ENCODE measurements around the gene OR8B8.
"Not testable (repeated sequence)": the region's sequence is repeated elsewhere in the genome, so short reads cannot be mapped to it uniquely, and the experiment has no call there.

OR8B8 gene, protein sequence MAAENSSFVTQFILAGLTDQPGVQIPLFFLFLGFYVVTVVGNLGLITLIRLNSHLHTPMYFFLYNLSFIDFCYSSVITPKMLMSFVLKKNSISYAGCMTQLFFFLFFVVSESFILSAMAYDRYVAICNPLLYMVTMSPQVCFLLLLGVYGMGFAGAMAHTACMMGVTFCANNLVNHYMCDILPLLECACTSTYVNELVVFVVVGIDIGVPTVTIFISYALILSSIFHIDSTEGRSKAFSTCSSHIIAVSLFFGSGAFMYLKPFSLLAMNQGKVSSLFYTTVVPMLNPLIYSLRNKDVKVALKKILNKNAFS

DNA sequence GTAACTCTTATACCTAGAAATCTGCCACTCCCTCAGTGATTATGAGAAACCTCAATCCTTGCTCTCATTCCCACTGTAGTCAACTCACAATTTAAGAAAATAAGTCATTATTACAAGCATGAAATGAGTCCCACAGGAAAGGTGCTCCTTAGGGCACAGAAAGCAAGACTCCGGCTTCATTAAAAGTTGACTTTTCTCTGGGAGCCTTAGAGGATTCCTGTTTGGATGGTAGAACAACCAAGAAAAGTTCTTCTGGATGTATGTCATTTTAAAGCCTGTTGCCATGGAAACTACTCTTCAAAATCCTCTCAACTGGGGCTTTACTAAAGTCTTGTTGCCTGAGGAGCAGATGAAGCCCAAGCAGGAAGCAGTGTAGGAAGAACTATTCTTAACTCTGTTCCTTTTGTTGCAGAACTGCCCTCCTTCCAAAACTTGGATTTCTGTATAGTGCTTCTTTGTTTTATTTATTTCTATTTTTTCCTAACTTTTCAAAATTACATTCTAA lies at the start of gene OR8B8:
TSS of gene OR8B8 (minus strand) at position 51 of the 505 bp plus-strand sequence. CDS start 4,611 bp downstream, outside the sequence.
- no peak for DNase-seq

DNA sequence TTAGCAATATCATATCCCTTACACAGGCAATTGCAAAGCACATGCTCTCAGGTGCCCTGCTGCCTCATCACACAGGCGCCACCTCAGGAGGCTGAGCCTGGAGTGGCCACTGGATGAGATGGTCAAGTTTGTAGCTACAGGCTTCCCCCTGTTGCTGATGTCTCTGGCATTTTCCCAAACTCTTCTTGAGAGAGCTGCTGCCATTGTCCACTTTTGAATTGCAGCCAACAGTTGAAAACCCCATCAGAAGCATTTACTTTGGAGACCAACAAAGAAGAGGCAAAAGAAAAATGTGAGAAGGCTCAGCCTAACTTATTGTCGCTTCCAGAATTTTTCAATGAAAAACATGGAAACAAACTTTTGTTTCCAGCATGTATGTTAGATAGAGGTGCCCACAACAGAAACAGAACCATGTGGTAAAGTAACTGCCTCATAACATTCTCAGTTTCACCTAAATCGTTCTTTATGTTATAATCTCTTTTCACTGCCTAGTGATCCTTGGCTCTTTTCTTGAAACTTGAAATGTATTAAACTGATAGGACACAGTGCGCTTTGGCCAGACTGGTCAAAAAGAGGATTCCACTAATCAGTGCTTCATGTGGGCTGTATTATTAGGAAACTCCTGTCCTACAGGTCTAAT lies 47.6 kb upstream of the OR8B8 start:
- DNase-seq = no peak

DNA sequence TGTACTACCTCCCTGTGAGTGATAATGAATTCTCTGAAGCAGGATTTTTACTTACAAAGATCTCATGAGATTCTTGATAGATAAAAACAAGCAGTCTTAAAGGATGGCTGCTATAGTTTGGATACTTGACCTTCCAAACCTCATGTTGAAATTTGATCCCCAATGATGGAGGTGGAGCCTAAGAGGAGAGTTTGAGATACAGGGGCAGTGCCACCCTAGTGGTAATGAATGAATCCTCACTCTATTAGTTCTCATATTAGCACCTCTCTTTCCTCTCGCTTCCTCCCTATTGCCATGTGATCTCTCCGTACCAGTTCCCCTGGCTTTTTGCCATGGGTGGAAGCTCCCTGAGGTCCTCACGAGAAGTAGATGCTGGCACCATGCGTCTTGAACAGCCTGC lies 37.9 kb upstream of the OR8B8 start:
- no peak for DNase-seq

DNA sequence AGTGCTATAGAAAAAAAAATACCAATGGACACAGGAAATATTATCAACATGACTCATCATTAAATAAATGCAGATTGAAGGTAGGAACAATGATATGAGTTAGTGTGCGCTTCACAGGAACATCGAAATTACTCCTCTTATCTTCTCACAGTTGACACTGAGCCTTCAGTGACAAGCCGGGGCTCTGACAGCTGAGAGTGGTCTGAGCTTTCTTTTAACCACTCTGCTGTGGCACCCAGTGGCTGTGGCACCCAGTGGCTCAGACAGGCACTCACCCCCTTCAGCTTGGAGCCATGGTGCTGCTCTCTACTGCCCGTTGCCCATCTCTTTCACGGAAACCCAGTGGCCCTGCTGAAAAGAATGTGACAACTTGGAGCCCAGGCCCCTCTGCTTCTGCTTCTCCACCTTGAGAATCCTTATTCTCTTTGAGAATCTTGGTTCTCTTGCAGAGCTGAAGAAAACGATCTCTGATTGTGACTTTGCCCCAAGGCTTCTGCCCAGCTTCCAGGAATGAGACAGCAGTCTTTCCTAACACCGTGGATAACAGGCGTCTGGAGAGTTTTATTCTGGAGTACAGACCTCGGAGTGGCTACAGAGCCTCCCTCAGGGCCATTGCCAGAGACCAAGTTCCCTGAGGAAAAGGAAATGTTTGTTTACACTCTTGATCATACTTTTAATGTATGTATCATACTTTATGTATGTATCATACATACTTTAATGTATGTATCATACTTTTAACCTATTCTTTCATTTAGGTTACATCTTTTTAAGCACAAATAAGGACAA lies 37.1 kb upstream of the OR8B8 start:
- no peak for DNase-seq

DNA sequence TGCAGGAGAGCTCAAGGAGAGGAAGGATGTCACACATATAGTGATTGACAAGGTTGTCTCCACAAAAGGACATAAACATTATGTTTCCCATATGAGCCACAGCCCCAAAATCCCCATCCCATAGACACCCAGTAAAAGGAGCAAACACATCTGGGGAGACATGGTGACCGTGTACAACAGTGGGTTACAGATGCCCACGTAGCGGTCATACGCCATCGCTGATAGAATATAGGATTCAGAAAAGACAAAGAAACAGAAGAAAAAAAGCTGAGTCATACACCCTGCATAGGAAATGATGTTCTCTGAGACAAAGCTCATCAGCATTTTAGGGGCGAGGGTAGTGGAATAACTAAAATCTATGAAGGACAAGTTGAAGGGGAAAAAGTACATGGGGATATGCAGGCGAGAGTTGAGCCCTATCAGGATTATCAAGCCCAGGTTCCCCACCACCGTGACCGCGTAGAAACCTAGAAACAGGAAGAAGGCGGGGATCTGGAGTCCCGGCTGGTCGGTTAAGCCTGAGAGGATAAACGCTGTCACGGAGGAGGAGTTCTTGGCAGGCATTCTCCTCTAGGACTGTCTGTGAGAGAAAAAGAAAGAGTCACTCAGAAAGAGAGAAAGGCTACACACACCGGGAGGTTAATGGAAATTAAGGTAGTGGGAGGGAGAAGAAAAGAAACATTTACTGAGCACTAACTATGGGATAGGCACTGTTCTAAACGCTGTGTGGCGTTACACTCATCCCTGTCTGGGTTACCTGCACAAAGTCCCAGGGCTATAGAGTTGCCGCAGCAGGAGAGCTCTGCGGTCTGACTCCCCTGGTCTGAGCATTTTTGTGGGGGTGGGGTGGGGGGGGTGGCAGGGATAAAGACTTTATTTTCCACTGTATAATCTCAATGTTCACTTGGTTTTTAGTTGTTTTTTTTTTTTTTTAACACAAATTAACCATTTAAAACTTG lies 36.1 kb upstream of the OR8B8 start:
- DNase-seq = peak in 1 of 2 experiments; percentile 39

DNA sequence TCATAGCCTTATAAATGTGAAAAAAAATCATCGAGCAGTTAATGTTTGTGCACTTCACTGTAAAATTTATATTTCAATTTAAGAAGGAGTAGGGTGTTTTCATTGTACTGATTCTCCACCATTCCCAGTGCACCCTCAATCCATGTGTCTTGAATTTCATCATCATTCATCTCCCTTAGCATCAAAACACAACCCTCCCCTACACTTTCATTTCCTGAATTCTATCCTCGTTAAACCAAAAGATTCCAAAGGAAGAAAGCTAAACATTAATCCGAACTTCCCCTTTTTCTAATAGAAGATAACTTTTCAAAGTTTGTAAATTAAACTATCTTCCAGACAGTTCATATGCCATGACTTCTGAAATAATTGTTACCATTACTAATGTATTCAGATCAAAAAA lies 34.1 kb upstream of the OR8B8 start:
- DNase-seq = no peak

DNA sequence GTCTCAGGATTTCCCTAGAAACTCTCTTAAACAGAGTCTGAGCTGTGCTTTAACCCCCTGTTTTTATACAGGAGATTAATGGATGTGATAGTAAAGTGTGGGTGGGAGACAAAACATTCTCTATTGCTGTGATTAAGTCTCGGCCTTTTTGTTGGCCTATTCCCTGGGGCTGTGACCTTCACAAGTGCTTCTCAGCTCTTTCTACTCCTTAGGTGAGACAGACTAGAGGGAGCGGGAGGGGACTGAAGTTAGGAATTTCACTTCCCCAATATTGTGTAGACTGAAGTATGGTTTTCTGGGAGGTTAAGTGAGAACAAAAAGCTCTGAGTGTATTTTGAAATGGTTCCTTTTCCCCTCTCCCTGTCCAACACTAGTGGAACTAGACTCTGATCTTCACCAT lies 29.8 kb upstream of the OR8B8 start:
- DNase-seq = no peak

DNA sequence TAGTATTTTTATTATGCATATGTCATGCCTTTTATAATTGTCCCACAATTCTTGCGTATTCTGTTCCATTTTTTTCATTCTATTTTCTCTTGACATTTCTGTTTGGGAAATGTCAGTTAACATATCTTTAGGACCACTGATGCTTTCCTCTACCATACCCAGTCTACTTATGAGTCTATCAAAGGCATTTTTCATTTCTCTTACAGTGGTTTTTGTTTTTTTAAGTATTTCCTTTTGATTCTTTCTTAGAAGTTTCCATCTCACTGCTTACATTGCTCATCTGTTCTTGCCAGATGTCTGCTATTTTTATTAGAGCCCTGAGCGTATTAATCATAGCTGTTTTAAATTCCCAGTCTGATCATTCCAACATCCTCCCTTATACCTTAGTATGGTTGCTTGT lies 29.3 kb upstream of the OR8B8 start:
- DNase-seq = no peak

DNA sequence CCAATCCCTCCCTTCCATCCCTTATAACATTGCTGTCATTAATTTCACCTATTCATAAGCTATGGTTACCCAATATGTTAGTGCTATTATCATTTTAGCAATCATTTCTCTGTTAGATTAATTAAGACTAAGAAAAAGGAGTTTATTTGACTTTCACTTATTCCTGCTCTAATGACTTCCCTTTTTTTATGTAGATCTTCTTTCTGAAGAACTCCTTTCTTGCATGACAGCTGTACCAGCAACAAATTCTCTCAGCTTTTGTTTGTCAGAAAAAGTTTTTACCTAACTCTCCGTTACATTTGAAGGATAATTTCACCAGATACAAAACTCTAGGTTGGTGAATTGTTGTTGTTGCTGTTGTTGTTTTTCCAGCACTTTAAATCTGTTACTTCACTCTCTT lies 28.6 kb upstream of the OR8B8 start:
- DNase-seq = no peak

DNA sequence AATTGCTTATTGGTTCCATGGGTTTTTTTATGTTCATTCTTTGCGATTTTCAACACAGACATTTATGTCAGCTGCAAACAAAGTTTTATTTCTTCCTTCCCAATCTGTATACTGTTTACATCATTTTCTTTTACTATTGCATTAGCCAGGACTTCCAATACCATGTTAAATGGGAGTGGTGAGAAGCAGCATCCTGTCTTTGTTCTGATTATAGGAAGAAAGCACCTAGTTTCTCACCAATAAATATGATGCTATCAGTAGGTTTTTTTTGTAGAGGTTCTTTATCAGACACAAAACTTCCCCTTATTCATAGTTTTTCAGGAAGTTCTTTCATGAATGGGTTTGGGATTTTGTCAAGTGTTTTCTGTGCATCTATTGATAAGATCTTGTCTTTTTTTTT lies 28.0 kb upstream of the OR8B8 start:
- DNase-seq = no peak

DNA sequence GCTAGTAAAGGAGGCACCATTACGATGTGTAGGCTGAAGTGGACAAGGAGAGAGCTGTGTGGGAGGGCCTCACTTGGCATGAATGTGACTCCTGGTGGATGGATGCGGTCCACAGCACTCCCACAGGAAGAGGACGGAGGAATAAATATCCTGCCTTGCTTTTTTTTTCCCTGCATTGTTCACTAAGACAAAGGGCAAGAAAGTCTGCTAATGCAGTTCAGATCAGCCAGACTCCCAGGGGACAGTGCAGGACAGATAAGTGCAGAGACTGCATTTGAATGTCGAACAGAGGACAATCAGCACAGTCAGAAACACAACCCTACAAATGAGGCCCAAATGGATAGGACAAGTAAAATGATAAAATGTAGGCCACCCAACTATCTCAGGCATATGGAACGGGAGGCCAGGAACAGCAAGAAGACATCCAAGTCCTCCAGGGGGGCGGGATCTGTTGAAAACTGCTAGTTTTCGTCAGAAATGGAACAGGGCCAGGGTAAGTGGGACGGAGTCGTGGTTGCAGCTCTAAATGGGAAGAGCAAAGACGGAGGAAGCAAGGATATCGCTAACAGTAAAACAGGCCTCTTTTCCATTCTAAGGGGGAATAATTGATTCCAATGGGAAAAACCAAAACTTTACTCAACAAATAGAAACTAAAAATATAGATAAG lies 25.2 kb upstream of the OR8B8 start:
- DNase-seq = no peak

DNA sequence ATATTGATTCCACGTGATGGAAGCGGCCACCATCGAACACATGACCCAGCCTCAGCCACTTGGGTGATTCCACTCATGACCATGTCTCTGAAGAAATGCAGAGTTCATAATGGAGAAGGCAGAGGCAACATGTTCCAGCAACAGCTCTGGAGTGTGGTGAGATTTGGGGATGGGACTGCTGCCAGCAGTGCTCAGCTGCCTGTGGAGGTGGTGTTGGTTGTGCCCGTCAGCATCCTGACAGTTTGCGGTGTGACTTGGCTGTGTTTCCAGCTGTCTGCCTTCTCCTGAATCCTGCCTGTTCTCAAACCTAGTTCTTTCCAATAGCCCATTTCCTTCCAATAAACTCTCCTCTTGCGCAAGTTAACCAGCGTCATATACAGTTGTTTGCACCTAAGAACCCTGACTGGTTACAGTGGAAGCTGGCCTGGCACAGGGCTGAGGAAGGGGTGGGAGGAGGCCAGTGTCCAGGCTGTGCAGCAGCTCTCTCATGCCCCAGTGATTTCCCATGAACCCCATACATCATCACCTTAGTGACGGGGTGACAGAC lies 22.0 kb upstream of the OR8B8 start:
- DNase-seq = no peak

DNA sequence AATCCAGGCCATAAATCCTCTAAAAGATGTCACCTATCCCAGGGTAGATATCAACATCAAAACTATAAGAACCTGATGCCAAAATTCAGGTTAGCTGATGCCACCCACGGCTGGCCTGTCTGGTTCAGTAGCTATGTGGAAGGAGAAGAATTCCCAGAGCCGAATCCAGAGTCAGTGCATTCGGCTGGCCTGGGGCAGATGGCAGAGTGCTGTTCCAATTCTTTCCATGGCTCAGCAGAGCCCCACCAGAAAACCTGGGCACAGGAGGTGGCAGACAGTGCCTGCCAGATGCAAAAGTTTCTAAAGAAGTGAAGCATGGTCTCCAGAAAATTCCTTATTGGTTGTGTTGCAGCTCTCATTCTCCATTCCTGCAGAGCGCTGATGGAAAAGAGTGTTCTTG lies 19.9 kb upstream of the OR8B8 start:
- DNase-seq = no peak

DNA sequence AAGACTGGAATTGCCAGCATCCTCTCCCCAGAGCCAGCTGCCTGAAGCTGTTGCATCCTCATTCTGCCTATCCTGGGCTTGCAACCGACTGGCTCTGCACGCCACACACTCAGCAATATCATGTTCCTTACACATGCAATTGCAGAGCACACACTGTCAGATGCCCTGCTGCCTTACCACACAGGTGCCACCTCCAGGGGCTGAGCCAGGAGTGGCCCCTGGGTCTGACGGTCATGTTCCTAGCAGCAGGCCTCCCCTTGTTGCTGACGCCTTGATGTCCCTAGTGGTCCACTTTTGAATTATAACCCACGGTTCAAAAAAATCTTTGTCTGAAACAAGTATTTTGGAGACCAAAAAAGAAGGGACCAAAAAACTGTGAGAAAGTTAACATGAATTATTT lies 18.5 kb upstream of the OR8B8 start:
- no peak for DNase-seq

DNA sequence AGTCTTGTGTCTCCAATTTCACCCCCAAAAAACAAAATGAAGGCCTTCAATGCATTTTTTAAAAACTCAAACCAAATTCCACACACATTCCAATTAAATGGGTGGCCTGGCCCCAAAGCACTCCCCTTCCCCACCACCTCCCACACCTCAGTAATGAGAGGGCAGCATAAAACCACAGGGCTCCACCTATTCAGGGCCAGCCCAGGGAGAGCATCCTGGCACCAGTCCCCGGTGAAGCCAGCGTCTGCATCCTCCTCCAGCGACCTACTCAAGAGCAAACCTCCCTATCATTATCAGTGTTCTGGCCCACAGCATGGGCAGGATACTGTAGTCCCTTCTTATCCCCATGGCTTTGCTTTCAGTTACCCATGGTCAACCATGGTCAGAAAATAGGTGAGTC lies 17.8 kb upstream of the OR8B8 start:
- no peak for DNase-seq

DNA sequence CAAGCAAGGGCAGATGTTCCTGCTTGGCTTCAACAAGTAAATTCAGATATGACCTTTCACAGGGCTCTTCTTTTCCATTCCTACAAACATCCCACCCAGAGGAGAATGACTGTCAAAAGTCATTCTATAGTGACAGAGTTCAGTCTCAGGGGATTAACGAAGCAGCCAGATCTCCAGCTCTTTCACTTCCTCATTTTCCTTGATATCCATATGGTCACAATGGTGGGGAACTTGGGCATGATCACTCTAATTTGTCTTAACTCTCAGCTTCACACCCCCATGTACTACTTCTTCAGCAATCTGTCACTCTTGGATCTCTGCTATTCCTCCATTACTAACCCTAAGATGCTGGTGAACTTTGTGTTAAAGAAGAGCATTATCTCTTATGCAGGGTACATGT lies 15.0 kb upstream of the OR8B8 start:
- DNase-seq = no peak

DNA sequence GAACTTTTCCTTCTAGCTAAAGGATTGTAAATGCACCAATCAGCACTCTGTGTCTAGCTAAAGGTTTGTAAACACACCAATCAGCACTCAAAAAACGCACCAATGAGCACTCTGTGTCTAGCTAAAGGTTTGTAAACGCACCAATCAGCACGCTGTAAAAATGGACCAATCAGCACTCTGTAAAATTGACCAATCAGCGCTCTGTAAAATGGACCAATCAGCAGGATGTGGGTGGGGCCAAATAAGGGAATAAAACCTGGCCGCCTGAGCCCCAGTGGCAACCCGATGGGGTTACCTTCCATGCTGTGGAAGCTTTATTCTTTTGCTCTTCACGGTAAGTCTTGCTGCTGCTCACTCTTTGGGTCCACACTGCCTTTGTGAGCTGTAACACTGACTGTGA lies 13.9 kb upstream of the OR8B8 start:
- not testable (repeated sequence) for DNase-seq

DNA sequence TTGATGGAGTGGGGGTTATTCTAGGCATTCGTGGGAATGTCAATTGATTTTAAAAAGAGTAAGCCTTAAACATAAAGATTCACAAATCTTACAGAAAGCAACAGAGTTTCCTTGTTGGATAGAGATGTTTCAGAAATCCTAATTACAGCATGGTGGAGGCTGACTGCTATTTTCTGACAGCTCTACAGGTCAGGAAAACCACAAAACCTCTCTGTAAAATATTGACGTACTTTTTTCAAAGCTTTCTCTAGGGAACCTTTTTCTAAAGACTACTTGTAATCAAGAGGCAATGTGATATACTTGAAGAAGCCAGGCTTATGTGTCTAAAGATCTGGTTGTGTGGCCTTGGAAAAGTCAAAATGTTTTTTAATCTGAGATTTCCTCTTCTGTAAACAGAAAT lies 9.1 kb upstream of the OR8B8 start:
- DNase-seq = no peak

DNA sequence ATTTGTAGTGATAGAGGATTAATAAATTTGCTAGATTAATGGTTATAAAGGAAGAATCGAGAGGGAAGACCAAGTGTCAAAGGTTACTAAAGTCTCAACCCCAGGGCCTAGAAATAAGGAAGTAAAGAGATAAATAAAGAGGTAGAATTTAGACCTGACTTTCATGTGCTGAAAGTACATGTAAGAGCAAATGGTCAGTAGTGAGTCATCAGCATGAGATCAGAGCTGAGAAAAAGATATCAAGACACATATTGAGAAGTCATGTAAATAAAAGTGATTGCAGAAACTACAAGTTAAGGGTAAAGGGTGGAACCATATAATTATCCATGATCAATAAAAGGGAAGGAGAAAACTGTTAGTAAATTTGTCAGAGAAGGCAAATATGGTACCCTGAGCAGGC lies 1.4 kb upstream of the OR8B8 start:
- no peak for DNase-seq

DNA sequence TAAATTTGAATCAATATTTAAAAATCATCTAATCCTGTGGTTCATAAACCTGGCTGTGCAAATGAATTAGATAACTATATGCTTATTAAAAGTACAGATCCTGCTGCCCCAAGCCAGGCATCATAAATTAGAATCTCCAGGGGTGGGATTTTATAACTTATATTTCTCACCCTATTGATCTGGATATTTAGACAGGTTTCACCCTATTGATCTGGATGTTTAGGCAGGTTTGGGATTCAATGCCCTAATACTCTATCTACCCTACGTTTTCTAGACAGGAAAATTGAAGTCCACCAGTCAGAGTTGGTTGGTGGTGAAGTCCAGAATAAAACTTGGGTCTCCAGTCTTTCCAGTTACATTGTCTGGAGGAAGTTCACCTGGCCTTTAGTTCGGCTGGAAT lies 2.6 kb downstream of the OR8B8 start:
- DNase-seq = no peak

DNA sequence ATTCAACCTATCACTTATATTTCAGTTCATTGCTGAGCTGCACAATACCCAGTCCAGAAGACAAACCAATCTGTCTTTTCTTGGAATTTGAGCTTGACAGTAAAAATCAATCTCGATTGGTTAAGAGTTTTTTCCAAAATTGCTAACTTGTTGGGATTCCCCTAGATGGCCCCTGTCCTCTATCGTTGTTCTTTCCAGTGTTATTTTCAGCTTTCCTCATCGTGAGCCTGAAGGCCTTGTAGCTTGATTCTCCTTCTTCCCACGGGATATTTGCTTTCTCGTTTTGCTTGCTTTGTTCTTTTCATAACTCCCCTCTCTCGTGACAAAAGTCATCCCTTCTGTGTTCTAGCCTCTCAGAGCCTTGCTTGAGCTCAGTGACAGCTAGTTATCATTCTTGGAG lies 3.1 kb downstream of the OR8B8 start:
- no peak for DNase-seq

DNA sequence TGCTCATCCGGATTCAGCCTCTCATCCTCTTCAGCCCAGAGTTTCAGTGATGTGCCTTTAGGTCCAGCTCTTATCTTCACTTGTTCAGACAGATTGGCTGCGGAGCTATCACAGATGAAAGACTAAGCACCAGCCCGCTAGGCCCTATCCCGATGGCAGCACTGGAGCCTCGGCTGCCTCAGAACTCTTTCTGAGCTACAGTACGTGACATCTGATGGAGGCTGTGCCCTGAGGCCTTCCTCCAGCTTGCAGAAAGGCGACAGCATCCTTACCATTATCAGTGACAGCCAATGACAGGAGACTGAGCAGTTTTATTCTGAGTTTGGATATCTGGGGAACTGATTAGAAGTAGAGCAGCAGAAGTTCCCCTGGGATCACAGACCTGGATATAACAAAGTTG lies 4.0 kb downstream of the OR8B8 start:
- DNase-seq = no peak

Data from NCI-H446 (cell line).